Measurements from ENCODE around the gene RAD23A. TPM values are rescaled to one million over a fixed set of nuclear protein-coding genes. Genes with fewer than 3 reads are reported as not detected.

RAD23A gene
- total and polyA plus RNA-seq, 2 of the 4 experiments (the other 2 are of a cell fraction) = 54.3 to 67.8 TPM

- peak within 1 kb of the TSS; percentile 85 for H3K14ac ChIP-seq (replicated peaks; ENCODE audit: low read depth, low read length)
- H3K79me1 ChIP-seq (ENCODE audit: low read depth in 1 of 2, low read length in 2 of 2) = peaks cover 16 to 39% of the 10 kb centered on the region in 2 experiments
- peak; percentile 74 for ATAC-seq (ENCODE audit: low read depth)
- no TSS peak for BruUV-seq (replicated peaks)
- peak within 1 kb of the TSS; percentile 30; the same call in 1 of the 2 replicates for H2BK20ac ChIP-seq (ENCODE audit: low read depth, low read length)
- H3K4me3 ChIP-seq (ENCODE audit: insufficient read depth, low read depth, low read length) = peak within 1 kb of the TSS; percentile 93
- H2BK120ac ChIP-seq (ENCODE audit: low read depth, low read length) = peak within 1 kb of the TSS; percentile 37
- peaks cover 13% of the 10 kb centered on the region for H3K4me1 ChIP-seq (ENCODE audit: control insufficient read depth, insufficient read depth, low read length)
- H4K91ac ChIP-seq (ENCODE audit: insufficient read depth, low read depth, low read length) = peak within 1 kb of the TSS; percentile 79
- H3K23ac ChIP-seq (ENCODE audit: low read depth, low read length) = peak within 1 kb of the TSS; percentile 89
- H4K5ac ChIP-seq (ENCODE audit: low read depth, low read length) = peak within 1 kb of the TSS; percentile 67
- in situ Hi-C loops (cut with MboI; ENCODE audit: low sequenced_read_pairs) (loop anchor here (25.0 kb wide), 1 partner anchor 742 kb away; a partner anchor contains a TSS), intact Hi-C loops (cut with micrococcal nuclease) (loop anchor here (5.0 kb wide), 1 partner anchor 67 kb away; no protein-coding TSS in a partner anchor), dilution Hi-C loops (cut with HindIII; ENCODE audit: low sequenced_read_pairs, unreplicated experiment) (no loop called here)
- no peaks in the 10 kb centered on the region for H3K27me3 ChIP-seq (ENCODE audit: control insufficient read depth, insufficient read depth, low read length)
- 0 out of 2 replicates have a peak within 1 kb of the TSS, but pooled peaks have one; percentile 4 for H3K56ac ChIP-seq (ENCODE audit: extremely low read depth, insufficient read depth, low read length)
- H3K9me3 ChIP-seq (ENCODE audit: control insufficient read depth, insufficient read depth, low read length) = no peaks in the 10 kb centered on the region
- ChIA-PET POLR2A (ENCODE audit: unreplicated experiment) (no interaction called here), CTCF (interaction anchor here (0.8 to 3.3 kb wide), 2 partner anchors 66 to 99 kb away, joined by 3 to 10 read pairs; no protein-coding TSS in a partner anchor)
- H3K9me1 ChIP-seq (ENCODE audit: insufficient read depth, low read length) = peaks cover 11% of the 10 kb centered on the region
- peak within 1 kb of the TSS; percentile 47 for H3K18ac ChIP-seq (ENCODE audit: low read depth, low read length)
- H3K4ac ChIP-seq (ENCODE audit: low read depth, low read length) = peak within 1 kb of the TSS; percentile 81
- H2BK5ac ChIP-seq (ENCODE audit: low read depth, low read length, poor library complexity, severe bottlenecking) = peak within 1 kb of the TSS; percentile 79
- H3K36me3 ChIP-seq (ENCODE audit: control insufficient read depth, insufficient read depth, low read length) = peaks cover 13% of the 10 kb centered on the region
- peak within 1 kb of the TSS; percentile 78 for H3K9ac ChIP-seq (ENCODE audit: low read depth, low read length)
- peak within 1 kb of the TSS; percentile 76 for H3K27ac ChIP-seq (ENCODE audit: insufficient read depth, low read length)
- peak; percentile 39 for DNase-seq
- H3K4me2 ChIP-seq (ENCODE audit: low read depth, low read length) = peak within 1 kb of the TSS; percentile 76
- peaks cover 22% of the 10 kb centered on the region for H4K20me1 ChIP-seq (ENCODE audit: insufficient read depth, low read length)
- peak within 1 kb of the TSS; percentile 99 for H2AFZ ChIP-seq (replicated peaks; ENCODE audit: low read length, poor library complexity)
- peak within 1 kb of the TSS; percentile 96 for H2AK5ac ChIP-seq (ENCODE audit: low read depth, low read length)
- peak within 1 kb of the TSS; percentile 87; the same call in 2 of the 3 replicates for H2BK15ac ChIP-seq (ENCODE audit: low read depth, low read length)
- peak within 1 kb of the TSS; percentile 99 for H2AK9ac ChIP-seq (replicated peaks; ENCODE audit: low read depth, low read length, poor library complexity)
- 30% methylated on average over 29 of the region's 84 CpGs; no CpG with 5 or more reads in 1 of the 2 experiments for WGBS, 2 experiments (ENCODE audit: extremely low coverage in 2 of 2, insufficient read length in 1 of 2)
- peak within 1 kb of the TSS; percentile 48 to 75; a peak in 2 of 4 replicates for H4K8ac ChIP-seq (ENCODE audit: low read depth in 2 of 2, low read length in 2 of 2)
- TF ChIP-seq FOS (IDR thresholded peaks at IDR 0.05; ENCODE audit: low read depth, low read length) (no peak), NFE2L2 (IDR thresholded peaks at IDR 0.05; ENCODE audit: low read depth, low read length) (no peak), SMC3 (IDR thresholded peaks at IDR 0.05; ENCODE audit: low read depth, low read length) (no peak), POLR2A (IDR thresholded peaks at IDR 0.05; ENCODE audit: low read depth, low read length) (no peak), CTCF (conservative IDR thresholded peaks at IDR 0.05; ENCODE audit: low read depth, low read length) (no peak), MAFK (IDR thresholded peaks at IDR 0.05; ENCODE audit: low read depth, low read length) (no peak), RCOR1 (IDR thresholded peaks at IDR 0.05; ENCODE audit: insufficient replicate concordance, low read length) (no peak), RAD21 (IDR thresholded peaks at IDR 0.05; ENCODE audit: low read length) (no peak), BHLHE40 (IDR thresholded peaks at IDR 0.05; ENCODE audit: low read depth, low read length) (peak; percentile 74), CEBPB (IDR thresholded peaks at IDR 0.05; ENCODE audit: low read depth, low read length) (no peak), MXI1 (IDR thresholded peaks at IDR 0.05; ENCODE audit: borderline replicate concordance, low read depth, low read length) (peak; percentile 85; the same call in 1 of the 2 replicates), RFX5 (IDR thresholded peaks at IDR 0.05; ENCODE audit: low read depth, low read length) (no peak), MAZ (IDR thresholded peaks at IDR 0.05; ENCODE audit: borderline replicate concordance, low read depth, low read length) (no peak), CHD1 (IDR thresholded peaks at IDR 0.05; ENCODE audit: low read depth, low read length) (no peak)
- TF ChIP-seq, protein P1, sequence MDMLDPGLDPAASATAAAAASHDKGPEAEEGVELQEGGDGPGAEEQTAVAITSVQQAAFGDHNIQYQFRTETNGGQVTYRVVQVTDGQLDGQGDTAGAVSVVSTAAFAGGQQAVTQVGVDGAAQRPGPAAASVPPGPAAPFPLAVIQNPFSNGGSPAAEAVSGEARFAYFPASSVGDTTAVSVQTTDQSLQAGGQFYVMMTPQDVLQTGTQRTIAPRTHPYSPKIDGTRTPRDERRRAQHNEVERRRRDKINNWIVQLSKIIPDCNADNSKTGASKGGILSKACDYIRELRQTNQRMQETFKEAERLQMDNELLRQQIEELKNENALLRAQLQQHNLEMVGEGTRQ (IDR thresholded peaks at IDR 0.05; ENCODE audit: low read depth, low read length) = 0 out of 2 replicates have a peak, but pooled peaks have one; percentile 26
These were observed 49.3 kb downstream of the RAD23A start, which contains the start of gene NFIX for GRCh38 chr19:12994701-12995595. NFIX (plus strand) TSS chr19:12995475; CDS start chr19:12995838, 363 bp downstream.

Data from IMR-90 (cell line).